K562 (cell line): ENCODE data around the gene SPECC1L. TPM values are rescaled to one million over a fixed set of nuclear protein-coding genes. Genes with fewer than 3 reads are reported as not detected.

Experiments used
- ATAC-seq: fragments of 200-7000 bp; cut with Tn5 transposase; 3 replicates; pipeline ENCODE4 v1.9.1; 2020; ENCODE audit warnings: moderate library complexity
- BruUV-seq: library from RNA; stranded (reverse); fragments of 400-500 nt; replicated peaks from 2 replicates; lab custom pipeline; 2021; lab: Mats Ljungman, UMichigan
- CTCF ChIA-PET: fragments of 300-600 bp; formaldehyde crosslinking; extraction: SDS; loops from one replicate; lab custom pipeline; 2021; ENCODE audit warnings: low intra/inter-chr PET ratio; lab: Yijun Ruan, JAX
- POLR2A ChIA-PET: fragments of 300-600, 350-650 bp; sonication (Branson Sonifier 250); formaldehyde crosslinking; extraction: SDS; loops from one replicate; lab custom pipeline; 2021; ENCODE audit warnings: antibody characterized with exemption, inconsistent platforms; lab: Yijun Ruan, JAX
- DNase-seq, 4 experiments: peaks; one replicate each; pipeline versions ENCODE4 v3.0.0 to v3.0.0-alpha.2; 2011 to 2018; ENCODE audit warnings: low spot score in 3 of 4, mixed read lengths in 3 of 4; ENCODE audit errors: extremely low read depth in 1 of 4
- FAIRE-seq: peaks from 2 replicates; lab custom pipeline; 2011; peaks lifted over from hg19 to GRCh38; lab: Jason Lieb, UNC
- H2AFZ ChIP-seq: 2 replicates; pipeline ENCODE4 v1.6.0; 2011; ENCODE audit warnings: low read depth, low read length, control low read depth, inconsistent platforms
- H3K27ac ChIP-seq: fragments of 200-600 bp; 3 replicates; pipeline ENCODE4 v1.8.0; 2011; ENCODE audit warnings: low read depth, mild to moderate bottlenecking, control low read depth, inconsistent platforms, low read length, moderate library complexity, mixed read lengths; ENCODE audit errors: extremely low read depth
- H3K27me3 ChIP-seq, 2 experiments: fragments of 300-600 bp in 1 of 2; 2 replicates in 1 of 2; 3 replicates in 1 of 2; pipeline versions ENCODE4 v1.6.0 to v1.8.0; 2011; ENCODE audit warnings: inconsistent platforms in 2 of 2, low read length in 2 of 2, mild to moderate bottlenecking in 1 of 2, mixed read lengths in 1 of 2, moderate library complexity in 1 of 2; ENCODE audit not compliant: control insufficient read depth in 2 of 2, insufficient read depth in 2 of 2
- H3K36me3 ChIP-seq: fragments of 300-600 bp; 3 replicates; pipeline ENCODE4 v1.8.0; 2011; ENCODE audit warnings: mild to moderate bottlenecking, low read length, inconsistent platforms; ENCODE audit not compliant: control insufficient read depth, insufficient read depth
- H3K4me1 ChIP-seq, 2 experiments: fragments of 200-600 bp in 1 of 2; replicated peaks in 1 of 2; 2 replicates in 1 of 2; 3 replicates in 1 of 2; pipeline versions ENCODE4 v1.5.1 to v1.8.0; 2011; ENCODE audit warnings: inconsistent platforms in 2 of 2, low read length in 2 of 2, mild to moderate bottlenecking in 1 of 2, mixed read lengths in 1 of 2, moderate library complexity in 1 of 2; ENCODE audit not compliant: control insufficient read depth in 2 of 2, insufficient read depth in 2 of 2
- H3K4me2 ChIP-seq: 2 replicates; pipeline ENCODE4 v1.6.1; 2011; ENCODE audit warnings: low read length, control low read depth, inconsistent platforms, mixed read lengths; ENCODE audit not compliant: insufficient read depth
- H3K4me3 ChIP-seq: fragments of 200-600 bp; sonication (generic), shearing (Covaris generic); 2 replicates; pipeline ENCODE4 v1.5.1; 2016; ENCODE audit warnings: control low read depth, inconsistent platforms
- H3K79me2 ChIP-seq: fragments of 200-600 bp; 3 replicates; pipeline ENCODE4 v1.8.0; 2011; ENCODE audit warnings: low read length, inconsistent platforms; ENCODE audit not compliant: control insufficient read depth, insufficient read depth
- H3K9ac ChIP-seq, 2 experiments: 2 replicates each; pipeline versions ENCODE4 v1.6.0 to v1.6.1; 2011; ENCODE audit warnings: low read depth in 2 of 2, low read length in 2 of 2, control low read depth in 1 of 2, inconsistent platforms in 1 of 2, mild to moderate bottlenecking in 1 of 2, mixed read lengths in 1 of 2; ENCODE audit not compliant: insufficient read depth in 1 of 2
- H3K9me1 ChIP-seq: one replicate; pipeline ENCODE4 v1.6.0; 2011; ENCODE audit warnings: inconsistent platforms, mild to moderate bottlenecking, low read length, moderate library complexity; ENCODE audit not compliant: control insufficient read depth, insufficient read depth
- H3K9me3 ChIP-seq: replicated peaks from 2 replicates; pipeline ENCODE4 v1.5.1; 2011; ENCODE audit warnings: low read depth, low read length, inconsistent platforms; ENCODE audit not compliant: control insufficient read depth, insufficient read depth
- H4K20me1 ChIP-seq: replicated peaks from 2 replicates; pipeline ENCODE4 v1.6.1; 2011; ENCODE audit warnings: low read length, inconsistent platforms, mixed read lengths; ENCODE audit not compliant: control insufficient read depth, insufficient read depth
- GABPB2 ChIP-seq: fragments of 250-450 bp; sonication (Bioruptor Pico); conservative IDR thresholded peaks from 2 replicates; pipeline ENCODE4 v1.5.1; 2021; ENCODE audit warnings: mild to moderate bottlenecking
- JUNB ChIP-seq: fragments of 450-650 bp; formaldehyde crosslinking; conservative IDR thresholded peaks from 2 replicates; pipeline ENCODE4 v1.4.0; 2020; ENCODE audit warnings: mild to moderate bottlenecking
- MAFK ChIP-seq: IDR thresholded peaks from 2 replicates; pipeline ENCODE4 v1.6.1; 2011; ENCODE audit warnings: low read length, improper control_type of control experiment
- SMC3 ChIP-seq: conservative IDR thresholded peaks from 2 replicates; pipeline ENCODE4 v1.6.1; 2011; ENCODE audit warnings: low read depth, low read length, improper control_type of control experiment; ENCODE audit not compliant: insufficient read depth
- SRSF1 ChIP-seq: fragments of 200-400 bp; formaldehyde crosslinking; IDR thresholded peaks from 2 replicates; pipeline ENCODE4 v1.6.1; 2017; ENCODE audit warnings: mild to moderate bottlenecking, low read depth, low read length, moderate library complexity
- SRSF9 ChIP-seq: fragments of 200-400 bp; formaldehyde crosslinking; IDR thresholded peaks from 2 replicates; pipeline ENCODE4 v1.6.1; 2017; ENCODE audit warnings: low read depth, low read length, borderline replicate concordance
- TCFL5 ChIP-seq: fragments of 250-450 bp; sonication (Bioruptor Pico); conservative IDR thresholded peaks from 2 replicates; pipeline ENCODE4 v1.6.1; 2021; ENCODE audit warnings: mild to moderate bottlenecking, moderate library complexity, matching md5 sums
- ZBTB7A ChIP-seq: IDR thresholded peaks from 2 replicates; pipeline ENCODE4 v1.6.1; 2011; ENCODE audit warnings: low read depth, mild to moderate bottlenecking, low read length, moderate library complexity, borderline replicate concordance; ENCODE audit not compliant: control insufficient read depth
- ZNF197 ChIP-seq: fragments of 200-800 bp; sonication (Bioruptor generic); IDR thresholded peaks from 2 replicates; pipeline ENCODE4 v1.6.1; 2016; ENCODE audit warnings: low read depth, missing genetic modification characterization, missing compliant biosample characterization
- WGBS: fragments of 100-300 bp; shearing (Covaris generic); methylation state at CpG from one replicate; pipeline ENCODE4 v1.1.6; 2016; ENCODE audit warnings: low coverage, mixed read lengths; ENCODE audit not compliant: insufficient coverage; ENCODE audit errors: missing lambda C conversion rate; 5-methylcytosine and 5-hydroxymethylcytosine counted together
- in situ Hi-C: fragments of 300-500 bp; cut with MboI; formaldehyde crosslinking; loops from 4 replicates; pipeline ENCODE4 v1.15.0; 2018; ENCODE audit warnings: inconsistent platforms, mixed read lengths
- intact Hi-C: fragments of 100-400 bp; cut with micrococcal nuclease; formaldehyde crosslinking; loops from 2 replicates; pipeline ENCODE4 v1.14.2; 2022
- polyA plus RNA-seq, 8 experiments: library from polyadenylated mRNA; depleted of rRNA in 4 of 8; stranded (reverse) in 5 of 8; unstranded in 3 of 8; fragments of >200 nt; fragmentation: Nextera tagmentation in 2 of 8; fragmentation: Illumina TruSeq in 1 of 8; extraction: Ambion mirVana in 2 of 8; extraction: Trizol in 1 of 8; gene quantifications; 2 replicates each; pipeline versions ENCODE4 v1.2.1 to v1.2.3, GENCODE V29; 2011 to 2014; ENCODE audit warnings: inconsistent platforms in 1 of 8, missing spikeins in 1 of 8
- total RNA-seq, 7 experiments: library from RNA; depleted of rRNA in 6 of 7; stranded (reverse); fragments of >200 nt in 6 of 7; fragmentation: Illumina TruSeq in 2 of 7; extraction: Trizol in 2 of 7; gene quantifications; 2 replicates each; pipeline versions ENCODE4 v1.2.1 to v1.2.3, GENCODE V29; 2011 to 2021; ENCODE audit warnings: low replicate concordance in 1 of 7
- TF ChIP-seq, protein P1 (sequence below): sonication (generic); formaldehyde crosslinking; IDR thresholded peaks from 2 replicates; pipeline ENCODE4 v1.8.1; 2023; ENCODE audit warnings: mild to moderate bottlenecking, missing genetic modification reagents
- TF ChIP-seq, protein P2 (sequence below): fragments of 250-450 bp; sonication (Bioruptor Pico); IDR thresholded peaks from 2 replicates; pipeline ENCODE4 v1.9.0; 2021; ENCODE audit warnings: mild to moderate bottlenecking, inconsistent platforms

The SPECC1L gene
- total and polyA plus RNA-seq, 9 of the 15 experiments (the other 6 are each of a cell fraction or from before 2014, with no cell fraction given): 1.4 to 27.9 (median 14.5) TPM

DNA sequence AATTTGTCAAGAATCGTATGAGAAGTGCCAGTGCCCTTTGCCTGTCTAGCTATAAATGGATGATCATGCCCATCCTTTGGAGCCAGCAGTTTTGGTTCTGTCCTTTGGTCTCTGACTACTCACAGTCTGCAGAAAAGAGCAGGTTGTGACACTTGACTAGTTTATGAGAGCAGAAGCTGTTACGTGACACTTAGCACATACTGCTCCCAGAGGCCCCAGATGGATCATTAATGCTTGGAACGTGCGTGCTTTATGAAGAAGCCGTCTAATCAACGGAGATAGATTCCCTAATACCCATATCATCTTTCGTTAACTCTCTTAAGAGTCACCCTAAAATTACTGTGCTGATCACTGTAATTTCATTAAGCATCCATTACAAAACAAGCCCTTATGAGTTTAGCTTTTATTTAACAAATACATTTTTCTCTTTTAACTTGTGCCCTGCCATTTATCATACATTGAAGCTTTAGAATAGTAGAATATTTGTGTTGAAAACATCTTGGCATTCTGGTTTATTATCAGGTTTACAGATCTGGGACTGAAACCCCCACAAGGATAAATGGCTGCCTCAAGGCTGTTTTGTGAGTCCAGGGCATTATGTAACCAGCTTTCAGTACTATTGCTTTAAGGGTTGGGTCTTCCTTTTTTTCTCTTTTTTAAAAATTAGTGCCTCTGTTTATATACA, 109.7 kb downstream of the SPECC1L start:
- TF ChIP-seq SMC3 (no peak), MAFK (no peak), ZNF197 (CRISPR knock-in tag) (no peak), SRSF1 (no peak), JUNB (no peak), TCFL5 (CRISPR knock-in tag) (no peak), ZBTB7A (no peak), SRSF9 (no peak), GABPB2 (no peak)
- TF ChIP-seq, protein P1, sequence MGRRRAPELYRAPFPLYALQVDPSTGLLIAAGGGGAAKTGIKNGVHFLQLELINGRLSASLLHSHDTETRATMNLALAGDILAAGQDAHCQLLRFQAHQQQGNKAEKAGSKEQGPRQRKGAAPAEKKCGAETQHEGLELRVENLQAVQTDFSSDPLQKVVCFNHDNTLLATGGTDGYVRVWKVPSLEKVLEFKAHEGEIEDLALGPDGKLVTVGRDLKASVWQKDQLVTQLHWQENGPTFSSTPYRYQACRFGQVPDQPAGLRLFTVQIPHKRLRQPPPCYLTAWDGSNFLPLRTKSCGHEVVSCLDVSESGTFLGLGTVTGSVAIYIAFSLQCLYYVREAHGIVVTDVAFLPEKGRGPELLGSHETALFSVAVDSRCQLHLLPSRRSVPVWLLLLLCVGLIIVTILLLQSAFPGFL (CRISPR knock-in tag): no peak
- TF ChIP-seq, protein P2, sequence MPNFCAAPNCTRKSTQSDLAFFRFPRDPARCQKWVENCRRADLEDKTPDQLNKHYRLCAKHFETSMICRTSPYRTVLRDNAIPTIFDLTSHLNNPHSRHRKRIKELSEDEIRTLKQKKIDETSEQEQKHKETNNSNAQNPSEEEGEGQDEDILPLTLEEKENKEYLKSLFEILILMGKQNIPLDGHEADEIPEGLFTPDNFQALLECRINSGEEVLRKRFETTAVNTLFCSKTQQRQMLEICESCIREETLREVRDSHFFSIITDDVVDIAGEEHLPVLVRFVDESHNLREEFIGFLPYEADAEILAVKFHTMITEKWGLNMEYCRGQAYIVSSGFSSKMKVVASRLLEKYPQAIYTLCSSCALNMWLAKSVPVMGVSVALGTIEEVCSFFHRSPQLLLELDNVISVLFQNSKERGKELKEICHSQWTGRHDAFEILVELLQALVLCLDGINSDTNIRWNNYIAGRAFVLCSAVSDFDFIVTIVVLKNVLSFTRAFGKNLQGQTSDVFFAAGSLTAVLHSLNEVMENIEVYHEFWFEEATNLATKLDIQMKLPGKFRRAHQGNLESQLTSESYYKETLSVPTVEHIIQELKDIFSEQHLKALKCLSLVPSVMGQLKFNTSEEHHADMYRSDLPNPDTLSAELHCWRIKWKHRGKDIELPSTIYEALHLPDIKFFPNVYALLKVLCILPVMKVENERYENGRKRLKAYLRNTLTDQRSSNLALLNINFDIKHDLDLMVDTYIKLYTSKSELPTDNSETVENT: no peak
- H3K36me3 ChIP-seq: peaks cover 19% of the 10 kb centered on the region; the same call in 1 of the 3 replicates

More for the DNA sequence above, 109.7 kb downstream of the SPECC1L start:
- Histone ChIP-seq H4K20me1 (no peaks in the 10 kb centered on the region), H3K4me3 (no peak overlapping the region), H3K4me2 (no peak overlapping the region), H3K9me1 (no peaks in the 10 kb centered on the region), H3K9ac (no peak overlapping the region), H3K27ac (no peak overlapping the region), H3K79me2 (no peaks in the 10 kb centered on the region), H3K27me3 (no peaks in the 10 kb centered on the region), H3K9me3 (no peaks in the 10 kb centered on the region), H2AFZ (no peak overlapping the region), H3K4me1 (no peaks in the 10 kb centered on the region)
- no TSS peak for BruUV-seq
- DNase-seq (no peak), FAIRE-seq (no peak), ATAC-seq (no peak)
- ChIA-PET POLR2A (interaction anchor here (1.5 to 2.1 kb wide), 2 partner anchors 13 to 17 kb away, joined by 3 to 4 read pairs; no protein-coding TSS in a partner anchor), CTCF (no interaction called here)
- 86% methylated on average over 7 of the region's 7 CpGs for WGBS
- intact Hi-C loops: no loop called here
- in situ Hi-C loops: no loop called here
